Immature natural killer cell (primary cell): ENCODE measurements around the gene ADIPOR1. TPM values are rescaled to one million over a fixed set of nuclear protein-coding genes. Genes with fewer than 3 reads are reported as not detected.
"Not testable (repeated sequence)": the region's sequence is repeated elsewhere in the genome, so short reads cannot be mapped to it uniquely, and the experiment has no call there.

Experiments
- DNase-seq, 3 donors: peaks; one replicate each; pipeline ENCODE4 v3.0.0; 2022; ENCODE audit warnings: mixed read lengths in 1 of 3
- H3K27ac Mint-ChIP-seq, 6 donors: one replicate each; pipeline ENCODE4 v1.8.0; 2020; ENCODE audit warnings: mixed read lengths in 6 of 6, mild to moderate bottlenecking in 5 of 6, inconsistent platforms in 4 of 6, moderate library complexity in 3 of 6
- H3K27me3 Mint-ChIP-seq, 3 donors: one replicate each; pipeline ENCODE4 v1.8.0; 2020 to 2021; ENCODE audit warnings: low read depth in 3 of 3, mild to moderate bottlenecking in 3 of 3, mixed read lengths in 3 of 3, moderate library complexity in 3 of 3, inconsistent platforms in 1 of 3
- H3K36me3 Mint-ChIP-seq, 3 donors: one replicate each; pipeline ENCODE4 v1.8.0; 2020; ENCODE audit warnings: mixed read lengths in 3 of 3, inconsistent platforms in 2 of 3, mild to moderate bottlenecking in 2 of 3
- H3K4me1 Mint-ChIP-seq, 2 donors: one replicate each; pipeline ENCODE4 v1.8.0; 2020; ENCODE audit warnings: inconsistent platforms in 2 of 2, mild to moderate bottlenecking in 2 of 2, mixed read lengths in 2 of 2, moderate library complexity in 1 of 2
- H3K4me3 Mint-ChIP-seq, 5 donors: one replicate each; pipeline ENCODE4 v1.8.0; 2020; ENCODE audit warnings: mild to moderate bottlenecking in 5 of 5, mixed read lengths in 5 of 5, inconsistent platforms in 3 of 5, moderate library complexity in 3 of 5
- H3K9me3 Mint-ChIP-seq, 6 donors: one replicate each; pipeline ENCODE4 v1.8.0; 2020; ENCODE audit warnings: mild to moderate bottlenecking in 6 of 6, mixed read lengths in 6 of 6, inconsistent platforms in 4 of 6, moderate library complexity in 3 of 6
- polyA plus RNA-seq, 3 donors: library from polyadenylated mRNA; unstranded; fragments of 300-500 nt; fragmentation: Illumina TruSeq; gene quantifications; one replicate each; pipeline ENCODE4 v1.2.3, GENCODE V29; 2021

ADIPOR1 gene
- polyA plus RNA-seq, 3 donors from 2014 or later, result 81.5 to 149 (median 95.0) TPM

GRCh38 chr1:202908998-202909397, 49.1 kb downstream of the ADIPOR1 start:
- DNase-seq, result no peak
- no peak overlapping the region for H3K27ac Mint-ChIP-seq
- H3K4me1 Mint-ChIP-seq, result peaks cover 18 to 22% of the 10 kb centered on the region in 2 donors
- H3K4me3 Mint-ChIP-seq, result no peak overlapping the region
- no peaks in the 10 kb centered on the region for H3K9me3 Mint-ChIP-seq
- H3K27me3 Mint-ChIP-seq, result peaks cover 0 to 2% (median 0%) of the 10 kb centered on the region in 3 donors
- H3K36me3 Mint-ChIP-seq, result peaks cover 26 to 47% (median 33%) of the 10 kb centered on the region in 3 donors

GRCh38 chr1:202905331-202905730, 52.8 kb downstream of the ADIPOR1 start:
- Mint-ChIP-seq H3K27ac (no peak overlapping the region), H3K4me1 (no peaks in the 10 kb centered on the region), H3K9me3 (no peaks in the 10 kb centered on the region), H3K27me3 (no peaks in the 10 kb centered on the region), H3K36me3 (peaks cover 7 to 22% (median 10%) of the 10 kb centered on the region in 3 donors), H3K4me3 (no peak overlapping the region)
- DNase-seq, result no peak

GRCh38 chr1:202903808-202904207, 54.3 kb downstream of the ADIPOR1 start:
- not testable (repeated sequence) for H3K9me3 Mint-ChIP-seq, H3K4me1 Mint-ChIP-seq, H3K27ac Mint-ChIP-seq, H3K27me3 Mint-ChIP-seq, H3K4me3 Mint-ChIP-seq, DNase-seq
- peaks cover 4 to 19% (median 11%) of the 10 kb centered on the region in 3 donors for H3K36me3 Mint-ChIP-seq

GRCh38 chr1:202901555-202901954, 56.6 kb downstream of the ADIPOR1 start:
- DNase-seq, result no peak
- H3K4me3 Mint-ChIP-seq, result no peak overlapping the region
- H3K27me3 Mint-ChIP-seq, result no peaks in the 10 kb centered on the region
- H3K4me1 Mint-ChIP-seq, result no peaks in the 10 kb centered on the region
- no peaks in the 10 kb centered on the region for H3K9me3 Mint-ChIP-seq
- no peak overlapping the region for H3K27ac Mint-ChIP-seq
- H3K36me3 Mint-ChIP-seq, result peaks cover 4 to 29% (median 7%) of the 10 kb centered on the region in 3 donors

- H3K27ac Mint-ChIP-seq, result no peak overlapping the region
- H3K9me3 Mint-ChIP-seq, result no peaks in the 10 kb centered on the region
- peaks cover 5 to 49% (median 16%) of the 10 kb centered on the region in 3 donors for H3K36me3 Mint-ChIP-seq
- H3K4me1 Mint-ChIP-seq, result peaks cover 18% of the 10 kb centered on the region in 2 donors
- no peak for DNase-seq
- H3K27me3 Mint-ChIP-seq, result peaks cover 0 to 7% (median 5%) of the 10 kb centered on the region in 3 donors
- no peak overlapping the region for H3K4me3 Mint-ChIP-seq
Measured at GRCh38 chr1:202892501-202892900, 65.6 kb downstream of the ADIPOR1 start.

Other genes starting within 250 kb of the ADIPOR1 start
- under 1 TPM in 1 of 3 donors, not detected in 2; 0.09 TPM for gene SYT2, start 247.9 kb downstream of the ADIPOR1 start, polyA plus RNA-seq
- gene KDM5B, start 149.9 kb downstream of the ADIPOR1 start, polyA plus RNA-seq, result 10 to 100 TPM in 1 of 3 donors, 1 to 10 TPM in 2; 4.4 to 26.2 (median 8.7) TPM
- gene PCAT6, start 147.4 kb downstream of the ADIPOR1 start, polyA plus RNA-seq, result under 1 TPM in 1 of 3 donors, not detected in 2; 0.73 TPM
- 10 to 100 TPM; 24.5 to 35.8 (median 25.3) TPM for gene RABIF, start 69.2 kb downstream of the ADIPOR1 start, polyA plus RNA-seq
- 10 to 100 TPM; 10.7 to 27.7 (median 16.5) TPM for gene KLHL12, start 31.1 kb downstream of the ADIPOR1 start, polyA plus RNA-seq
- 10 to 100 TPM; 34.6 to 51.0 (median 48.1) TPM for gene CYB5R1, start 8.9 kb upstream of the ADIPOR1 start, polyA plus RNA-seq
- gene TMEM183A, start 49.1 kb upstream of the ADIPOR1 start, polyA plus RNA-seq, result 10 to 100 TPM; 55.0 to 83.2 (median 64.2) TPM
- gene PPFIA4, start 68.2 kb upstream of the ADIPOR1 start, polyA plus RNA-seq, result not detected
- gene MYOG, start 127.7 kb upstream of the ADIPOR1 start, polyA plus RNA-seq, result not detected
- 1 to 10 TPM in 1 of 3 donors, under 1 TPM in 1, not detected in 1; 0.18 to 3.7 TPM for gene ADORA1, start 169.4 kb upstream of the ADIPOR1 start, polyA plus RNA-seq
- gene MYBPH, start 217.5 kb upstream of the ADIPOR1 start, polyA plus RNA-seq, result not detected
- gene CHI3L1, start 228.4 kb upstream of the ADIPOR1 start, polyA plus RNA-seq, result not detected